Fibroblast of skin of right quadriceps (primary cell): ENCODE data around the gene WDR7.

ENCODE experiments used
- DNase-seq: peaks from one replicate; pipeline ENCODE4 v3.0.0-alpha.2; 2013

The WDR7 gene

GRCh38 chr18:57052173-57052572 lies 401.0 kb downstream of the WDR7 start:
- no peak for DNase-seq

- no peak for DNase-seq
These were observed 401.6 kb downstream of the WDR7 start for GRCh38 chr18:57052759-57053158.

GRCh38 chr18:57054891-57055290 lies 403.7 kb downstream of the WDR7 start:
- DNase-seq, result no peak

GRCh38 chr18:57057890-57058289 lies 406.7 kb downstream of the WDR7 start:
- DNase-seq, result no peak

GRCh38 chr18:57058734-57059133 lies 407.6 kb downstream of the WDR7 start:
- no peak for DNase-seq

- no peak for DNase-seq
These were observed 408.2 kb downstream of the WDR7 start for GRCh38 chr18:57059366-57059765.

- no peak for DNase-seq
These were observed 409.7 kb downstream of the WDR7 start for GRCh38 chr18:57060814-57061213.

GRCh38 chr18:57062178-57062577 lies 411.0 kb downstream of the WDR7 start:
- DNase-seq, result no peak

- DNase-seq, result no peak
These were observed 411.7 kb downstream of the WDR7 start for GRCh38 chr18:57062844-57063243.

GRCh38 chr18:57063601-57064103 lies 412.5 kb downstream of the WDR7 start:
- no peak for DNase-seq

- DNase-seq, result no peak
These were observed 422.5 kb downstream of the WDR7 start for GRCh38 chr18:57073501-57074187.

GRCh38 chr18:57075716-57076400 lies 424.7 kb downstream of the WDR7 start:
- no peak for DNase-seq

- DNase-seq, result no peak
These were observed 426.0 kb downstream of the WDR7 start for GRCh38 chr18:57077005-57077765.

GRCh38 chr18:57077786-57078552 lies 426.8 kb downstream of the WDR7 start:
- no peak for DNase-seq

GRCh38 chr18:57078614-57079013 lies 427.5 kb downstream of the WDR7 start:
- DNase-seq, result no peak

GRCh38 chr18:57080479-57080878 lies 429.3 kb downstream of the WDR7 start:
- no peak for DNase-seq

GRCh38 chr18:57081899-57082298 lies 430.7 kb downstream of the WDR7 start:
- DNase-seq, result no peak

- DNase-seq, result no peak
These were observed 432.3 kb downstream of the WDR7 start for GRCh38 chr18:57083485-57083884.

GRCh38 chr18:57084331-57085271 lies 433.4 kb downstream of the WDR7 start:
- no peak for DNase-seq

GRCh38 chr18:57085371-57085770 lies 434.2 kb downstream of the WDR7 start:
- no peak for DNase-seq

GRCh38 chr18:57086163-57086562 lies 435.0 kb downstream of the WDR7 start:
- DNase-seq, result no peak
